Panc1 (cell line): ENCODE measurements around the gene TTC13.

Experiments
- TCF7L2 ChIP-seq: IDR thresholded peaks from 2 replicates; pipeline ENCODE4 v1.6.1; 2011; ENCODE audit warnings: mild to moderate bottlenecking, low read depth, low read length, inconsistent platforms
- TF ChIP-seq, protein P1 (sequence below): fragments of 450-650 bp; IDR thresholded peaks from 2 replicates; pipeline ENCODE4 v1.5.1; 2017; ENCODE audit warnings: mild to moderate bottlenecking

DNA sequence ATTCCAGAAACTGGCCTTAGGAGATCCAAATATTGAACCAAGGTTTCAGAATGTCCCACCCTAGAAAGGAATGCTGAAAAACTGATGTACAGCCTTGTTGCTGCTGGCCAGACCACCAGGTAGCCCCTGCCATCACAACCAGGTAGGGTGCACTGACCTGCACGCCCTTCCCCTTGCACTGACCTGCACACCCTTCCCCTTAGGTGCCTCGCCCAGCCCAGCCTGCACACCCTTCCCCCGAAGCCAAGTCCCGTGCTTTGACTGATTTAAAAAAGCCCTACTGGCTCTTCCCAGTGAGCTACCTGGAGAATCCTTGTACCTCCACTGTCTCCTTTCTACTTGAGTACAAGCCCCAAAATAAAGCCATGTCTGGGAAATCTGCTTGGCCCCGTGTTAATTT lies 84.0 kb downstream of the TTC13 start:
- TF ChIP-seq, protein P1, sequence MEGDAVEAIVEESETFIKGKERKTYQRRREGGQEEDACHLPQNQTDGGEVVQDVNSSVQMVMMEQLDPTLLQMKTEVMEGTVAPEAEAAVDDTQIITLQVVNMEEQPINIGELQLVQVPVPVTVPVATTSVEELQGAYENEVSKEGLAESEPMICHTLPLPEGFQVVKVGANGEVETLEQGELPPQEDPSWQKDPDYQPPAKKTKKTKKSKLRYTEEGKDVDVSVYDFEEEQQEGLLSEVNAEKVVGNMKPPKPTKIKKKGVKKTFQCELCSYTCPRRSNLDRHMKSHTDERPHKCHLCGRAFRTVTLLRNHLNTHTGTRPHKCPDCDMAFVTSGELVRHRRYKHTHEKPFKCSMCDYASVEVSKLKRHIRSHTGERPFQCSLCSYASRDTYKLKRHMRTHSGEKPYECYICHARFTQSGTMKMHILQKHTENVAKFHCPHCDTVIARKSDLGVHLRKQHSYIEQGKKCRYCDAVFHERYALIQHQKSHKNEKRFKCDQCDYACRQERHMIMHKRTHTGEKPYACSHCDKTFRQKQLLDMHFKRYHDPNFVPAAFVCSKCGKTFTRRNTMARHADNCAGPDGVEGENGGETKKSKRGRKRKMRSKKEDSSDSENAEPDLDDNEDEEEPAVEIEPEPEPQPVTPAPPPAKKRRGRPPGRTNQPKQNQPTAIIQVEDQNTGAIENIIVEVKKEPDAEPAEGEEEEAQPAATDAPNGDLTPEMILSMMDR, result no peak
- no peak for TF ChIP-seq TCF7L2
